ENCODE data around the gene SENP1.

GRCh38 chr12:48028541-48029431, 77.1 kb downstream of the SENP1 start:
- no peak for TF ChIP-seq CTCF (IDR thresholded peaks at IDR 0.05)
- TF ChIP-seq POLR2AphosphoS5 (IDR thresholded peaks at IDR 0.05) = no peak

Measured in sigmoid colon (tissue), 4 donors.